Endothelial cell of hepatic sinusoid (primary cell): ENCODE measurements around the gene SRD5A3.

Source experiments
- in situ Hi-C: cut with HindIII; loops from 2 replicates; pipeline ENCODE4 v1.10.0; 2017; ENCODE audit warnings: low sequenced_read_pairs

SRD5A3 gene

GRCh38 chr4:55369968-55370367, 23.9 kb downstream of the SRD5A3 start:
- in situ Hi-C loops, result no loop called here

DNA sequence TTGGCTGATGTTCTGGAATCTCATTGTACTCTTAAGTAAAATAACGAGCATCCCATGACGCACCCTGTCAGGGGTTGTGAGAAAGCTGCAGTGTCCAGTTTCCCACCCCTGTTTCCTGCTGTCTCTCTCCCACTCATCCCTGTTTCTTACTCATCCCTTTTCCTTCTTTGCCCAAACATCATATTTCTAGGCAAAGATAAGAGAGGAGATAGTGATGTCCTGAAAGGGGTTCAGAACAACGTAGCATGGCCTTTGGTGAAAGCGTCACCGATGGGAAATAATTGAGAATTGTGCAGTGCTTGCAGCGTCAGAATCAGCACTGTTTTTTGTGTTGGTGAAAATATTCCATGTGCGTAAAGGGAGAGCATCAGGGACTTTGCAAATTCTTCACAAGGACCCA, 26.2 kb downstream of the SRD5A3 start:
- in situ Hi-C loops, result no loop called here

- in situ Hi-C loops, result no loop called here
Observed at GRCh38 chr4:55373461-55373860, 27.4 kb downstream of the SRD5A3 start.

- in situ Hi-C loops, result no loop called here
Observed at GRCh38 chr4:55376698-55377097, 30.7 kb downstream of the SRD5A3 start.

DNA sequence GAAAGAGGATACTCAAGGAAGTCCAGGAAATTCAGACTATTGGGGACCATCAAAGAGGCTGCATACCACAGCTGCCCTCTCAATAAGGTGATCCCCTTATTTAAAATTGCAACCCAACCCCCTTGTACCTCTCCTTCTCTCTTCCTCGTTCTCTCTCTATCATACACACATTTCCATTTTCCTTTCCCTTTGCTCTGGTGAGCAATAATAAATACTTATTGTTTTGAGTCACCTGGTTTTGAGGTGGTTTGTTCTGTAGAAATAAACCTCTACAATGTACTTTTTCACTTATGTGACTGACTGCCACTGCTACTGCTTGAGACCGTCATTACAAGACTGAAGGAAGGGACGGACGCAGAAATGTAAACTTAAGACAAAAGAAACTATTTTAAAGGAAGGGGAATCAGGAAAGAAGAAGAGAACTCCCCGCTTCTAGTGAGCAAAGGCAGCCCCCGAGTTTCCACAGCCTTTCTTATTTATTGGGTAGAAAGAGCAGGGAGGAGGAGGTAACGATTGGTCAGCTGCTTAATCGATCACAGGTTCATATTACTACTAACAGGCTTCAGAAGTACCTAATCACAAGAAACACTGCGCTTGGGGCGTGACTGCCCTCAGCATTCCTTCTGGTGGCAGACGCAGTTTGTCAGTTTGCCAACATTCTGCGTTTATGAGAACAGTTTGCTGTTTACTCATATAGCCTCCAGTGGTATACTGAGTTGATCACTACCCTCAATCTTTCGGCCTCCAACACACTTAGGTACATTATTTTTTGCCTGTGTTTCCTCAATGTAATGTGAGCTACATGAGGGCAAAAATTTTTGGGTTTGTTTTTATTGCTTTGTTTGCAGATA, 32.8 kb downstream of the SRD5A3 start:
- in situ Hi-C loops, result no loop called here

- in situ Hi-C loops, result no loop called here
Observed at GRCh38 chr4:55380576-55380975, 34.5 kb downstream of the SRD5A3 start.

- in situ Hi-C loops, result no loop called here
Observed at GRCh38 chr4:55381502-55381901, 35.5 kb downstream of the SRD5A3 start.

DNA sequence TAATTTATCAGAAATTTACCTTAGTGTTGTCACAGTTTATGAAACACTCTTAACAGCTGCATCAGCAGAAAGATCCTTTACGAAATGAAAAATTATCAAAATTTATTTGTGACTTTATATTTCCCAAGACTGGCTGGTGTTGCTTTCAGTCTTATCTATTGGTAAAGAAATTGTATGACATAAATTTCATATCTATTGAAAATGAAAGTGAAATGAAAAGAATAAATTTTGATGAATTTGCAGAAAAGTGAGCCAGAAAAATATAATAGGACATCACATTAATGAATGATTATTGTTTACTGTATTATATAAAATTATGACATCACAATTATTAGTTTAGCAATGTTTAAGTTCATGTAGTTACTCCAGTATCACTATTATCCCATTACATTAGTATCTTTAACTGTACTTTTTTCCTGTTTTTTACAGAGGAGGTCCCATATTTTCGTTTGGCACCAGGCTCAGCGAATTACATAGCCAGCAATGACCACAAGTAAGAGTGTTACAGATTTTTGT, 36.5 kb downstream of the SRD5A3 start:
- in situ Hi-C loops, result no loop called here

- in situ Hi-C loops, result no loop called here
Observed at GRCh38 chr4:55385201-55385649, 39.2 kb downstream of the SRD5A3 start.

DNA sequence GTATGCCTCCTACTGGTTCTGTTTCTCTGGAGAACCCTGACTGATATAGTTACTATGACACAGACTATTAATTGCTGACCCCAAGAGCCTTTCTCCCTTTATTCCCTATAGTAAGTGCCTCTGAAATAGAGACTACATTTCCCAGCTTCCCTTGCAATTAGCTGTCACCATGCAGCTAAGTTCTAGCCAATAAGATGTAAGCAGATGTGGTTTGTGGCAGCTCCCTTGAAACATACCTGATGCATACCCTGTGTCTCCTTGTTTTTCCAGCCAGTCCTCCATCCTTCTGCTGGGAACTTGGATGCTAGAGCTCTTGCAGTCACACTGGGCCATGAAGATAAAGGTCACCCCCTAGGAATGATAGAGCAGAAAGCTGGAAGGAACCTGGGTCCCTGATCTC, 40.0 kb downstream of the SRD5A3 start:
- in situ Hi-C loops, result no loop called here

- in situ Hi-C loops, result no loop called here
Observed at GRCh38 chr4:55386840-55387239, 40.8 kb downstream of the SRD5A3 start.

DNA sequence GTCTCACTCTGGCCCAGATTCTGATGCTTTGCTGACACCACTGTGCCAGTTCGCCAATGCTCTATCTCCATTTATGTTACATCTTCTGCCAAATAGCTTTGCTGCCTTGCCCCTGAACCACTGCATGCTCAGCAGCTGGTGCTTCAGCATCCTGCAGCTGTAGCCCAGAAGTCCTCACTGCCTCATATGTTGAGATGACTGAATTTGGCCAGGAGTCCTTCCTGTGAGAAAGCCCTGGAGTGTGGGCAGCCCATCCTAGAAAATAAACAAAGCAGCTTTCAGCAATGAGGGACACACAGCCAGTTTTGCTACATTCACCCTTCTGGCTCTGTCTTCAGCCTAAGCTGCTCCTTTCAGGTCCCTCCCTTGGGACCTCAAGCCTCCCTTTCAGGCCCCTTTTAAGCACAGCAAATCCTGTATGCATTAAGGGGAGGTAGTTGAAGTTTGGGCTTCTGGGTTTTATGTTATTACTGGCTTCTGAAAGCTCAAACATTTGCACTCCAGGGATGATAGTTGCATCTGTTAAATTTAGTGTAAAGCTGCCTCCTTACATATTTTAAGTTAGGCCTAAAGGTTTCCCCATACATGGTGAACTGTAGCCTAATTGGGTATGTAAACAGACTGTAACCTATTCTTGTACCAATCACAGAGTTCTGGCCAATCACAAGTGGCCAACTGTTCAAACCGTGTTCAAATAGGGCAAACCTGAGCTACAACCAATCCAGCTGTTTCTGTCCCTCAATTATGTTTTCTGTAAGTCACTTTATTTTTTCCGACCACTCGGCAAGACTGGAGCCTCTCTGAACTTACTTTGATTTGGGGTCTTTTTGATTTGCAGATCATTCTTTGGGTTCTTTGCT, 47.6 kb downstream of the SRD5A3 start:
- in situ Hi-C loops, result loop anchor here (5.0 kb wide), 1 partner anchor 46 kb away; the partner anchor contains the start of gene SRD5A3

GRCh38 chr4:55395218-55395528, 49.1 kb downstream of the SRD5A3 start:
- in situ Hi-C loops, result no loop called here

- in situ Hi-C loops, result no loop called here
Observed at GRCh38 chr4:55395529-55396307, 49.7 kb downstream of the SRD5A3 start, which contains the start of gene TMEM165. Gene TMEM165 (plus strand): TSS chr4:55395957. CDS start chr4:55396190, 233 bp downstream.

DNA sequence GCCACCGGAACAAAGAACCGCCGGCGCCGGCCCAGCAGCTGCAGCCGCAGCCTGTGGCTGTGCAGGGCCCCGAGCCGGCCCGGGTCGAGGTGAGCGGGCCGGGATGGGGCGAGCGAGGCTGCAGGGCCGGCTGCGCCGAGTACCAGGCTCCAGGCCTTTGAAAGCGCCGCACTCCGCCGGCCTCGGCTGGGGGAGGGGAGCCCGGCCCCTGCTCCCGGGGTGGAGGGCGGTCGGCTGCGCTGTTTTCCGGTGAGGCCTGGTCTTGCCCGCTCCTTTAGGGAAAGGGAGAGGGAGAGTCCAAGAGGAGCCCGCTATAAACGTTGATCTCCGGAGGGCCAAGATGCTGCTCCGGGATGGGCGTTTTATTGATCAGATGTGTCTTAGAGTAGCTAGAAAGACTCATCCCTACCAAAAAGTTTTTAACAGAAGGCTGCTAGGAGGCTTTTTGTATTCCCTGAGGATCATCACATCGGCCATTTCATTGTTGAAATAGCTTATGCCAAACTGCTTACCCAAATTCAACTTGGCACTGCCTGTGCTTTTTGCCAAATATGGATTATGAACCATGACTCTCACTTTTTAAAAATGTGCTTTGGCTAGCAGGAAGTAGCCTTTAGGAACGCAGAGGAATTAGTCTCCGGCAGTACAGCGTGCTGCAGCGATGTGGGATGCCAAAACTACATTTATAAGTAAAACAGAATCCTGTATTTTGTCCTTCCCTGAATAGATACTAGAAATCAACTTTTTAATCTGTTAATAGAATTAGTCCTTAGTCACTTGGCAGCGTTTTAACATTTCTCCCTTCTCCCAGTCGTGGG, 50.5 kb downstream of the SRD5A3 start:
- in situ Hi-C loops, result no loop called here

GRCh38 chr4:55397126-55397436, 51.0 kb downstream of the SRD5A3 start:
- in situ Hi-C loops, result no loop called here

GRCh38 chr4:55397520-55398321, 51.7 kb downstream of the SRD5A3 start:
- in situ Hi-C loops, result no loop called here

DNA sequence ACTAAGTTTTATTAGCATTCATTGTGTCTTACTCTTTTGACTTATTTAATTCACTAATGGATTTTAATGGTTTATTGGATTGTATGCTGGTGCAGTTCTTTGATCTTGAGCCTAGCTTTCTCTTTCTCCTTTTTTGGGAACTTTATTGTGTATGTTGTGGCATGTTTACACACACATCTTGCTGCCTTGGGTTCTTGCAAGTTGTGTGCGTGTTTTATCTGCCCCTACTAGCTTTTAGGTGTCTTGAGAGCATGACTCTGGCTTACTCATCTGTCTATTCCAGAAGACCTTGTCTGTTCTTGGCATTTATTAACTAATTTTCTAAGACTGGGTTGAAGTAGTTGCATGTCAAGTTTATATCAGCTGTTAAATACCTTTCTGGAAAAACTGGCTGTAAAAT, 52.4 kb downstream of the SRD5A3 start:
- in situ Hi-C loops, result no loop called here

DNA sequence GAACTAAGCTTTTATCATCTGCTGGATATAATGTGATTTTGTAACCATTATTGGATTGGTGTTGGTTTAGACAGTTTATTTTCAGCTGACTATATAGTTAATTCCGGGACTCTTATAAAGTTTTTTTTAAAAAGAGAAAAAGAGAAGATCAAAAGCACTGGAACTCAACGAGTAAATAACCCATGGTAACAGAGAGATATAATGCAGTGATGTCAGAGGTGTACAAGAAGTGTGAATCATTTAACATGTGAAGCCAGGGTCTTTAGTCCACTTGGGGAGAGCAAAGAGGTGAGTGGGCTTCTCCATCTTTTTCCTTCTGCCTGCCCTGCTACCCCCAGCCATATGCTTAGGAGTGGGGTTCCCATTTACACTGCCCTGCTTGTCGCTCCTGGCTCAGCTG, 52.9 kb downstream of the SRD5A3 start:
- in situ Hi-C loops, result no loop called here
